Osteocyte (in vitro differentiated cells): ENCODE measurements around the gene ENTHD1. TPM values are rescaled to one million over a fixed set of nuclear protein-coding genes. Genes with fewer than 3 reads are reported as not detected.

ENCODE experiments used
- DNase-seq: peaks from one replicate; pipeline ENCODE4 v3.0.0; 2021; ENCODE audit warnings: mixed read lengths; ENCODE audit not compliant: unreplicated experiment; ENCODE audit errors: extremely low spot score
- H3K27ac Mint-ChIP-seq: one replicate; pipeline ENCODE4 v1.8.0; 2021; ENCODE audit warnings: mild to moderate bottlenecking, mixed read lengths; ENCODE audit not compliant: unreplicated experiment
- H3K27me3 Mint-ChIP-seq: one replicate; pipeline ENCODE4 v1.8.0; 2021; ENCODE audit warnings: mixed read lengths; ENCODE audit not compliant: unreplicated experiment
- H3K36me3 Mint-ChIP-seq: one replicate; pipeline ENCODE4 v1.8.0; 2021; ENCODE audit warnings: mixed read lengths; ENCODE audit not compliant: unreplicated experiment
- H3K4me1 Mint-ChIP-seq: one replicate; pipeline ENCODE4 v1.8.0; 2021; ENCODE audit warnings: mixed read lengths; ENCODE audit not compliant: unreplicated experiment
- H3K4me3 Mint-ChIP-seq: one replicate; pipeline ENCODE4 v1.8.0; 2021; ENCODE audit warnings: mild to moderate bottlenecking, moderate library complexity, mixed read lengths; ENCODE audit not compliant: unreplicated experiment
- H3K9me3 Mint-ChIP-seq: one replicate; pipeline ENCODE4 v1.8.0; 2021; ENCODE audit warnings: mixed read lengths; ENCODE audit not compliant: unreplicated experiment
- total RNA-seq: library from RNA; stranded (reverse); gene quantifications from 2 replicates; pipeline ENCODE4 v1.2.1, GENCODE V29; 2021
- TF ChIP-seq, protein P1 (sequence below): fragments of 200-600 bp; sonication (generic); IDR thresholded peaks from 2 replicates; pipeline ENCODE4 v1.5.0; 2021; ENCODE audit warnings: antibody characterized with exemption, mild to moderate bottlenecking, moderate library complexity

Gene ENTHD1
- total RNA-seq, 1 donor from 2014 or later = not detected

DNA sequence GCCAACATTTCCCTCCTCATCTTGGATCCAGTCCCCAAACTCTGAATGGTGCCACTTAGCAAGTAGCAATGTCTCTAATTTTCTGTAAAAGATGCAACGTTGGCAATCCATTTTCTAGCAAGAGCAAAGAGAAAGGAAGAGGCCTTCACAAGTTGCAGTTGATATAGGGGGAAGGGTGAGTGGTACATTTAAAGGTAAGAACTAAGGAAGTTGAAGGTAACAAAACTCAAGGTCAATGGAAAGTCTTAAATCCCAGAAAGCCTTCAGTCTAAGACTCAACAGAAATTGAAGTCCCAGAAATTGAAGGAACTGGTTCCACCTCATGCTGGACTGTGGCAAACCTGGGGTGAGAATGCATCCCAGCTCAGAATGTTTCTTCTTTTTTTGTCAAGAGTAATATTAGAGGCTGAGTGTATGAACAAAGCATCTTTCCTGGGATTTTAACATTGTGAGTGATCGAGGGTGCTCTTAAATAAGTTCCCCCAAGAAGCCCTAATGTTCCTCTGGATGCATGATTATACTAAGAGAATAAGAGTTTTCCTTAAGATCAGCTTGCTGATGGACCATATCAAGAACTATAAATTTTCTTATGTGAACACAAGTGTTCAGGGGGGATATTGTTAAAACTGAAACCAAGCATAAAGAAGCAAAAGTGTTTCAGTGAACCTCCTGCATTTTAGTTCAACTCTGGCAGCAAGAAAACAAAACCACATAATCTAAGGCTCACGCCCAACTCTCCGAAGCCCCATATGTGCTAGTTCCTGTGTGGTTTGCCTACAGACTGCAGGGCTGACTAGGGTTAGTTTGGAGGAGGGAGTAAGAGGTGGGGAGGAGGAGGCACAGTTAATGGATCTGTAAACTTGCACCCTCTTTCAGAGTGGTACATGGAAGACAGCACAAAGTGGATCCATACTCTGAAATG is 7.0 kb upstream of the ENTHD1 start, which contains the start of gene GRAP2:
TSS of gene GRAP2 (plus strand) at position 779 of the 922 bp plus-strand sequence. CDS start 46,023 bp downstream, outside the sequence.
- Mint-ChIP-seq H3K36me3 (no peaks in the 10 kb centered on the region), H3K4me1 (no peaks in the 10 kb centered on the region), H3K4me3 (no peak within 1 kb of the TSS), H3K27ac (no peak within 1 kb of the TSS), H3K27me3 (peaks cover 48% of the 10 kb centered on the region), H3K9me3 (no peaks in the 10 kb centered on the region)
- no peak for DNase-seq
- TF ChIP-seq, protein P1, sequence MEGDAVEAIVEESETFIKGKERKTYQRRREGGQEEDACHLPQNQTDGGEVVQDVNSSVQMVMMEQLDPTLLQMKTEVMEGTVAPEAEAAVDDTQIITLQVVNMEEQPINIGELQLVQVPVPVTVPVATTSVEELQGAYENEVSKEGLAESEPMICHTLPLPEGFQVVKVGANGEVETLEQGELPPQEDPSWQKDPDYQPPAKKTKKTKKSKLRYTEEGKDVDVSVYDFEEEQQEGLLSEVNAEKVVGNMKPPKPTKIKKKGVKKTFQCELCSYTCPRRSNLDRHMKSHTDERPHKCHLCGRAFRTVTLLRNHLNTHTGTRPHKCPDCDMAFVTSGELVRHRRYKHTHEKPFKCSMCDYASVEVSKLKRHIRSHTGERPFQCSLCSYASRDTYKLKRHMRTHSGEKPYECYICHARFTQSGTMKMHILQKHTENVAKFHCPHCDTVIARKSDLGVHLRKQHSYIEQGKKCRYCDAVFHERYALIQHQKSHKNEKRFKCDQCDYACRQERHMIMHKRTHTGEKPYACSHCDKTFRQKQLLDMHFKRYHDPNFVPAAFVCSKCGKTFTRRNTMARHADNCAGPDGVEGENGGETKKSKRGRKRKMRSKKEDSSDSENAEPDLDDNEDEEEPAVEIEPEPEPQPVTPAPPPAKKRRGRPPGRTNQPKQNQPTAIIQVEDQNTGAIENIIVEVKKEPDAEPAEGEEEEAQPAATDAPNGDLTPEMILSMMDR = no peak

DNA sequence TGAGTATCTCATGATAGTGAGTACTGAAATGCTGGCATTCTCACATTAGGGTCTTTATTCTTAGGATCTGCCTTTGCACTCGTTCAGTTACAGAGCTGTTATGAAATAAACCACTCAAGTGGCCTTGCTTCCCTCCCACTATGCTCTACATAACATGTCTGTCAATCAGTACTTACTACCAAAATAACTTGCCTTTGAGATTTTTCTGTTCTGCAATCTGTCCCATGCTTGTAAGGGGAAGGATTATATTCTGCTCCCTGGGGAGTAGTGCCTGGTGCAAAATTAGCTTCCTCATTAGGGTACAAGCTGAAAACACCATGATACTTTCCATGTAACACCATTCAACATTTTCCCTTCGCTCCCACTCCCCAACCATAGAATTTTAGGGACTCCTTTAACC is 5.4 kb upstream of the ENTHD1 start:
- no peak for DNase-seq
- TF ChIP-seq, protein P1 = no peak
- Mint-ChIP-seq H3K4me1 (no peaks in the 10 kb centered on the region), H3K27ac (no peak overlapping the region), H3K27me3 (peaks cover 36% of the 10 kb centered on the region), H3K36me3 (no peaks in the 10 kb centered on the region), H3K4me3 (no peak overlapping the region), H3K9me3 (no peaks in the 10 kb centered on the region)

DNA sequence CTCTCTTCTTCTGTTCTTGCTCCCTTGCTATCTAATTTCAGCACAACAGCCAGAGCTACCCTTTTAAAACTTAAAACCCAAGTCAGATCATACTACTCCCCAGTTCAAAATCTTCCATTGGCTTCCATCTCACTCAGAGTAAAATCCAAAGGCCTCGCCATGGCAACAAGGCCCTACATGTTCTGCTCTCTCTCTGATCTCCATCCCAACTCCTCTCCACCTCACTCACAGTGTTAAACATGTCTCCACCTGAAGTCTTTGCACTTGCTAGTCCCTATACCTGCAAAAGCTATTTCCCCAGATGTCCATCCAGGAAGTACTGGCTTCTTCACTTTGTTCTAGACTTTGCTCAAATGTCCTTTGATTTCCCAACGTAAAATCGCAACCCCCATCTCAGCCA is 4.3 kb upstream of the ENTHD1 start:
- no peaks in the 10 kb centered on the region for H3K9me3 Mint-ChIP-seq
- H3K27me3 Mint-ChIP-seq = peaks cover 40% of the 10 kb centered on the region
- H3K36me3 Mint-ChIP-seq = no peaks in the 10 kb centered on the region
- no peak for DNase-seq
- no peaks in the 10 kb centered on the region for H3K4me1 Mint-ChIP-seq
- H3K4me3 Mint-ChIP-seq = no peak overlapping the region
- TF ChIP-seq, protein P1 = no peak
- no peak overlapping the region for H3K27ac Mint-ChIP-seq

DNA sequence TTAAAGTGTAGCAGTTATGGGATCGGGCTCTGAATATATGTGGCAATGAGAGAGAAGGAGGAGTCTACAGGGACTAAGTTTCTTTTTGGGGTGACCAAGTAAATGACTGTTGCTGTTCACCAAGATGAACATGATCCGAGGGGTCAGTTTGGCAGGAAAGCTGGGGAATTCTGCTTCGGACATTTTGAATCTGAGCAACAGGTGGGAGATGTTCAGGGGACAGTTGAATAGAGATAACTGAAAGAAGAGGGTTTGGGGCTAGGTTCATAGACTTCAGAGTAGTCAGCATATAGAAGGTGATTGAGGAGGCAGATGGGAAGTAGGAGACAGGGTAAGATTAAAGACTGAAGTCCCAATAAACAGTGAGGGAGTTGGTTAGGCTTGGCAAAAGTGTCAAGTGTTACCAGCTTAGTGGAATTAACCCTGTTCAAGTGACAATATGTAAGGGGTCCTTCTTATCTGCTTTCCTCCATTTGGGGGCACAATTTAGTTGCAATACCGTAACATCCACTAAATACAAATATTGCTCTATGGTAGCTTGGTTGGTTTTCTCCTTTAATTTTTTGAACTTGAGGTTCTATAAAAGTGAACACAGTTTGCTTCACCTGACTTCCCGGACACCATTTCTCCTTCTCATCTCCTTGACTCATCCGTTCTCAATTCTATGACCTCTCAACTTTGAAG is 2.9 kb upstream of the ENTHD1 start:
- Mint-ChIP-seq H3K27ac (no peak overlapping the region), H3K36me3 (no peaks in the 10 kb centered on the region), H3K9me3 (no peaks in the 10 kb centered on the region), H3K27me3 (peaks cover 30% of the 10 kb centered on the region), H3K4me1 (no peaks in the 10 kb centered on the region), H3K4me3 (no peak overlapping the region)
- TF ChIP-seq, protein P1 = no peak
- no peak for DNase-seq

DNA sequence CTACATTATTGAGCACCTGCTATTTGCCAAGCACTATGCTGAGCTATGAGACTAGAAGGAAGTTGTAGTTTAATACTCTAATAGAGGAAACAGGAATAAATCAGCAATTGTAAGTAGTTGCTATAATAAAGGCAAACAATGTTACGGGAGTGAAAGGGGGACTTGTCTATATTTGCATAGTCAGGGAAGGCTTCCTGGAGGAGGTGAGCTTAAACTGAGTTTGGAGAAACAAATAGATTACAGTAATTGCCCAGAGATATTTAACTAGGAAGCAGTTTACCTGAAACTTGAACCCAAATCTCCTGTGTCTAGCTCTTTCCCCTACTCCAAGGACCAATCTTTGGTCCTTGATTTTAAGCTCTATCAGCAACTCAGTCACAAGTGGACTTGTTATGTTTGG is 2.1 kb upstream of the ENTHD1 start:
- TF ChIP-seq, protein P1 = no peak
- H3K27ac Mint-ChIP-seq = no peak overlapping the region

More for the DNA sequence above, 2.1 kb upstream of the ENTHD1 start:
- no peak overlapping the region for H3K4me3 Mint-ChIP-seq
- no peaks in the 10 kb centered on the region for H3K4me1 Mint-ChIP-seq
- DNase-seq = no peak
- H3K9me3 Mint-ChIP-seq = no peaks in the 10 kb centered on the region
- H3K36me3 Mint-ChIP-seq = no peaks in the 10 kb centered on the region
- H3K27me3 Mint-ChIP-seq = peaks cover 26% of the 10 kb centered on the region
